GM19193 (cell line): ENCODE results near the gene KDM2B.
A peak's percentile ranks its signal among the peaks of the same experiment; 100 is the strongest.

Experiments used
- POLR2A ChIP-seq: IDR thresholded peaks from 4 replicates; pipeline ENCODE4 v1.6.1; 2011; ENCODE audit not compliant: insufficient read depth, insufficient read length; ENCODE audit errors: extremely low read depth

Gene KDM2B

GRCh38 chr12:121576851-121577391 lies 3.9 kb downstream of the KDM2B start:
- TF ChIP-seq POLR2A: no peak

DNA sequence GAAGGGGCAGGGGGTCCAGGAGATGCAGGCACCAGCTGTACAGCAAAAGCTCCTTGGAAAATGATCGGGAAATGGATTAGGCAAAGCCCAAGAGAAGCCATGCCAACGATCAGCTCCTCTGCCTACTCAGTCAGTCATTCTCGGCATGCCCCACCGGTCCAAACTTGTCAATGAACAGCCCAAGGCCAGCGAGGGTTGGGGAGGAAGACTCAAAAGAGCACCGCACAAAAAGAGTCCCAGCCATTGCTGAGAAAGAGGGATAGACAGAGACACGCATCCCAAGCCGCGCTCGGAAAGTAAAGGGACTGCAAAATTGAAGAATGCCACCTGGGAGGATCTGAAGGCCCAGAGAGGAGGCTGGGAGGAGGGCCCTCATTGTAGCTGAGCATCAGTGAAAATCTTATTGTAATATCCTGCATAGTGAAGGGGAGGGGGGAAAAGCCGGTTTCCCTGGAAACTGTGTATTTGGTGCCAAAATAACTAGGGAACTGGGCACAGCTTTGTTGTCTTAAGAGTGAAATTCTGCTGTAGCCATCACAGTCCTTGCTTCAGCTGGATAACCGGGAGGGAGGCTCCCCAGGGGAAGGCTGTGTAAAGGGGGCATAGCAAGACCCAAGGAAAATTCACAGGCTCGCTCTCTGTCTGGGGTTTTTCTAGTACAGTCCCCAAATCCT lies 4.7 kb downstream of the KDM2B start:
- no peak for TF ChIP-seq POLR2A

DNA sequence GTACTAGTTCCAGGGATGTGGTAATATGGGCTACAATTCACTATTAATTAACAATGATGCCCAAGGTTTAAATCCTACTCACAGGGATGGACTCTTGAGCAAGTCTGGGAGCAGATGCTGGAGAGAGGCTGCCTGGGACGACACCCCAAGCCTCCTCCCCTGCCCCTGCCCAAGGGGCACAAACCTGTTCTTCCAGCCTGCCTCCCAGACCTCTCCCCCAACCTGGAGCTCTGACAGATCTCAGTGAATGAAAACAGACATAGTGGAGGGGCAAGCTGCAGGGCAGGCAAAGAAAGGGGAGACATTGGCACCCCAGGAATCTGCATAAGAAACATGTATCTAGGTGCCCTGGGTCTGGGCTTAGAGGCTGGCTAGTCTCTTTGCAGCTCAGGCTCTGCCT lies 5.8 kb downstream of the KDM2B start:
- no peak for TF ChIP-seq POLR2A

DNA sequence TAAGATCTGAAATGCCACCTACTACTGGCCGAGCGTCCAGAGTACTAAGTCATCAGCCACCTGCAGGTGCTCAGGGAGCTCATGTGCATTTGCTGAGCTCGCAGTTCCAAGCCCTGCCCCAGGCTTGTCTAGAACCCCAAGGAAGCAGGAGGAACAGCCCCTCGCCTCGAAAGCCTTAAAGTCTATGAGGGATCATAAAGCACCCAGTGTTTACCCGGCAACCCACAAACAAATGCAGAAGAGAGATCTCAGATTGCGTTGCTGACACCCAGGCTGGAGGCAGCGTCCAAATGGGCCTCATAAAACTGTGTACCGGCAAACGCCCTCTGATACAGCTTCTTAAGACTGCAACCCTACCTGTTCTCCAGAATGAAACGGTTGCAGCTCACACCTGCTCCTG lies 6.8 kb downstream of the KDM2B start:
- no peak for TF ChIP-seq POLR2A

GRCh38 chr12:121571920-121572319 lies 8.9 kb downstream of the KDM2B start:
- no peak for TF ChIP-seq POLR2A

DNA sequence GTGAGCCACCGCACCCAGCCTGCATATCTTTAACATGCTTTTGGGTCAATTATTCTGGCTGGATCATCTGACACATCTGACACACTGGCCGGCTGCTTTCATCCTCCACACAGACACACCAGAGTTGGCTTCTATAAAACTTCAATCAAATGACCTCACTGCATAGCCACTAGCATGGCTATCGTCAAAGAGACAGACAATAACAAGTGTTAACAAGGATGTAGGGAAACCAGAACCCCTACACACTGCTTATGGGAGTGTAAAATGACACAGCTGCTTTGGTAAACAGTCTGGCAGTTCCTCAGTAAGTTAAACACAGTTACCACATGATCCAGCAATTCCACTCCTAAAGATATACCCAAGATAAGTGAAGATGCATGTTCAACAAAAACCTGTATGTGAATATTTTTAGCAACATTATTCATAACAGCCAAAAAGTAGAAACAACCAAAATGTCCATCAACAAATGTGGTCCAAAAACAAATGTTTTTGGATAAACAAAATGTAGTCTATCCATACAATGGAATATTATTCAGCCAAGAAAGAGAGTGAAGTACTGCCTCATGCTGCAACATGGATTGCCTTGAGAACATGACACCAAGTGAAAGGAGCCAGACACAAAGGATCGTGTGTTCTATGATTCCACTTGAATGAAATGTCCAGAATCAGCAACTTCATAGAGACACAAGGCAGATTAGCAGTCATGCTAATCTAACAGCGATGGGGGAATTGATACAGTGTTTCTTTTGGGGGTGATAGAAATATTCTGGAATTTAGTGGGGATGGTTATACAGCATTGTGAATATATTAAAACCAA lies 10.1 kb downstream of the KDM2B start:
- TF ChIP-seq POLR2A: no peak

- TF ChIP-seq POLR2A: no peak
These were observed 11.7 kb downstream of the KDM2B start for GRCh38 chr12:121568971-121569751.

GRCh38 chr12:121568518-121568917 lies 12.3 kb downstream of the KDM2B start:
- no peak for TF ChIP-seq POLR2A

DNA sequence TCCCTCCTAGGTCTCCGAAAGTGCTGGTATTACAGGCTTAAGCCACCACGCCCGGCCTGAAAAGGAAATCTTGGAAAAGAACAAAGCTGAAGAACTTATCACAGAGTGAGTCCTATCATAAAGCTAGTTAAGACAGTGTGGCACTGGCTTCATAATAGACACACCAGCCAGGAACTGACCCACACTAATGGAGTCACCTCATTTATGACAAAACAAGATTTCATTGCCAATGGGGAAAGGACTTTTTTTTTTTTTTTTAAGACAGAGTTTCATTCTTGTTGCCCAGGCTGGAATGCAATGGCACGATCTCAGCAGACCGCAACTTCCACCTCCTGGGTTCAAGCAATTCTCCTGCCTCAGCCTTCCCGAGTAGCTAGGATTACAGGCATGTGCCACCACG lies 15.7 kb downstream of the KDM2B start:
- TF ChIP-seq POLR2A: no peak

DNA sequence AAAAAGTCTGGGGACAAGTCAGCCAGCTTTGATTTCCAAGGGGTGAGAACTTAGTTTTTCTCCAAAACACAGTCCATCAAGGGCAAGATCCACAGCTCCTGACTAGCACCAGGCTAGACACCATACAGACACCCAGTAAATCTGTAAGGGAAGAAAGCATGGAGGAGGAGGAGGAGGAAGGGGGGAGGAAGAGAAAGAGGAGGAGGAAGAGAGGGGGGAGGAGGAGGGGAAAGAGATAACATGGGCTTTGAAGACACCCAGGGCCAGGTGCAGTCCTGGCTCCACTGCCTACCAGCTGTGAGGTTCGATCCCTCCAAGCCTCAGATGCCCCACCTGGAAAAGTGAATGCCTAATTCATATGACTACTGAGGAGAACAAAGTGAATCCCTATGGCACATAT lies 18.3 kb downstream of the KDM2B start:
- no peak for TF ChIP-seq POLR2A

DNA sequence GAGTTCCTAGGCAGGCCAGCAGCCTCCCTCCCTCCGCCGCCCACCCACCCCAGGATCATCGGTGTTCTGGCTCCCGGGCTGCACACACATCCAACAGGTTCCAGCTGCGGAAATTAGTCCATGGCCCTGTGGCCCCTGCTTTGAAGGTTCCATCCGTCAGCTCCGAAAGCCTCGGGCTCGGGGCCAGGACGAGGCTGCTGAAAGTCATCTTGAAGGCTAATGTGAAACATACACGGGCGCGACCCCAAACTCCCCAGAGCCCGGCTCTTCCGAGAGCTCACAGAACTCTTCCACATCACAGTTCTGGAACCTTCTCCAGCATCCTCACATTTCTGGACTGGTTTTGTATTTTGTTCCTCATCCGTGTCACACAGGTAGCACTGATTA lies 19.8 kb downstream of the KDM2B start:
- TF ChIP-seq POLR2A: no peak

DNA sequence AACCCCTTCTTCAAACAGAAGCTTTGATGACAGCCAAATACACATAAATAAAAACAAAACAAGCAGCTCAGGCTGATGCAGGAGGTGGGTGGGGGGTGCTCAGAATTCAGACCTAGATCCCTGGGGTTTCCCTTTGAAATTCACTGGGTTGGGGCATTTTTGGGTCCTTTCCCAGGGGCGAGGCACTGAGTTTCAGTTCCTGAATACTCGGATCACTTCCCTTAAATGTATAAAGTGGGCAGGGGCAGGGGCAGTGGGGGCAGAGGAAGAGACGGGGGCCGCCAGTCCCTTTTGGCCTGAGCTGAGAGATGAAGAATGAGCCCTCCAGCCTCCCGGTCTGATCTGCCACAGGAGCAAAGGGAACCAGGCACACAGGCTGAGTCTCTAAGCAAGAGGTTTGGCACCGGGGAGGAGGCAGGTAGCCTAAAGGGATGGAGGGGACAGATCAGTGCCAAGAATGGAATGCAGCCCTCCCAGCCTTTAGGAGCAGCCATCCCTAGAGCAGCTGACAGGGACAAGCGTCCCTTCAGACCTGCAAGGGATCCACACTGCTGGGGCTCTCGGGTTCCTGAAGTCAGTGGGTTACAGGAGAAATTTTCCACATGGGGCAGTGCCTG lies 20.3 kb downstream of the KDM2B start:
- peak; percentile 47 for TF ChIP-seq POLR2A

GRCh38 chr12:121558956-121559355 lies 21.9 kb downstream of the KDM2B start:
- no peak for TF ChIP-seq POLR2A

DNA sequence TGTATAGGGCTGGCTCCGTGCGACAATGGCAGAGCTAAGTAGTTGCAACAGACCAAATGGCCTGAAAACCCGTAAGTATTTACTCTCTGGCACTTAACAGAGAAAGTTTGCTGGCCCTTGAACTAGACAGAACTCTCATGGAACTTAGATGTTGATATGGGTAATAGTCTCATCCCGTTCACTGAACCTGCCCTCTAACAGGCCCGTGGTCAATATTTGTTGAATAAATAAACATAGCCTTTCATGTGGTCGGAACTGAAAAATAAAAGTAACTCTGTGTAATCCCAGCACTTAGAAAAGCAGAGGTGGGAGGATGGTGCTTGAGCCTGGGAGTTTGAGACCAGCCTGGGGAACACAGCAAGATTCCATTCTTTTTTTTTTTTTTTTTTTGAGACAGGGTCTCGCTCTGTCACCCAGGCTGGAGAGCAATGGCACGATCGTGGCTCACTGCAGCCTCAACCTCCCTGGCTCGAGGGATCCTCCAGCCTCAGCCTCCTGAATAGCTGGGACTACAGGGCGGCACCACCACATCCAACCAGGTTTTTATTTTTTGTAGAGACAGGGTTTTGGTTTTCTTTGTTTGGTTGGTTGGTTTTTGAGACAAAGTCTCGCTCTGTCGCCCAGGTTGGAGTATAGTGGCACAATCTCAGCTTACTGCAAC lies 29.7 kb downstream of the KDM2B start:
- no peak for TF ChIP-seq POLR2A
